Measurements from ENCODE around the gene INPP5D.

Gene INPP5D

GRCh38 chr2:233221378-233222063 lies 161.4 kb downstream of the INPP5D start:
- no peak for TF ChIP-seq CTCF (IDR thresholded peaks at IDR 0.05; ENCODE audit: insufficient read depth, low read length)
- Histone ChIP-seq H3K27me3 (ENCODE audit: insufficient read depth, poor library complexity, severe bottlenecking) (no peaks in the 10 kb centered on the region), H3K4me3 (replicated peaks; ENCODE audit: insufficient read depth, low read length) (no peak overlapping the region), H3K27ac (replicated peaks) (no peak overlapping the region)
- no peak for DNase-seq (ENCODE audit: low read depth in 1 of 2, low spot score in 1 of 2)

GRCh38 chr2:233223059-233223894 lies 163.1 kb downstream of the INPP5D start:
- no peak for DNase-seq (ENCODE audit: low read depth in 1 of 2, low spot score in 1 of 2)
- Histone ChIP-seq H3K4me3 (replicated peaks; ENCODE audit: insufficient read depth, low read length) (no peak overlapping the region), H3K27ac (replicated peaks) (no peak overlapping the region), H3K27me3 (ENCODE audit: insufficient read depth, poor library complexity, severe bottlenecking) (no peaks in the 10 kb centered on the region)
- no peak for TF ChIP-seq GABPA (IDR thresholded peaks at IDR 0.05; ENCODE audit: low read depth)
- TF ChIP-seq REST (IDR thresholded peaks at IDR 0.05; ENCODE audit: insufficient replicate concordance, low read depth): no peak
- TF ChIP-seq CTCF (IDR thresholded peaks at IDR 0.05; ENCODE audit: insufficient read depth, low read length): no peak

- TF ChIP-seq POLR2AphosphoS5 (IDR thresholded peaks at IDR 0.05; ENCODE audit: low read depth) (no peak), SPI1 (IDR thresholded peaks at IDR 0.05; ENCODE audit: borderline replicate concordance, low read depth) (no peak), CTCF (IDR thresholded peaks at IDR 0.05; ENCODE audit: insufficient read depth, low read length) (no peak), GABPA (IDR thresholded peaks at IDR 0.05; ENCODE audit: low read depth) (no peak), REST (IDR thresholded peaks at IDR 0.05; ENCODE audit: insufficient replicate concordance, low read depth) (no peak)
- Histone ChIP-seq H3K4me3 (replicated peaks; ENCODE audit: insufficient read depth, low read length) (no peak overlapping the region), H3K27me3 (ENCODE audit: insufficient read depth, poor library complexity, severe bottlenecking) (no peaks in the 10 kb centered on the region), H3K27ac (replicated peaks) (no peak overlapping the region)
- no peak for DNase-seq (ENCODE audit: low read depth in 1 of 2, low spot score in 1 of 2)
Measured at GRCh38 chr2:233225230-233226068, 165.3 kb downstream of the INPP5D start.

Measured in HL-60 (cell line).